Measurements from ENCODE around the gene MYO3B.

Gene MYO3B

GRCh38 chr2:170310876-170311502 is 133.0 kb downstream of the MYO3B start:
- TF ChIP-seq, protein P1, sequence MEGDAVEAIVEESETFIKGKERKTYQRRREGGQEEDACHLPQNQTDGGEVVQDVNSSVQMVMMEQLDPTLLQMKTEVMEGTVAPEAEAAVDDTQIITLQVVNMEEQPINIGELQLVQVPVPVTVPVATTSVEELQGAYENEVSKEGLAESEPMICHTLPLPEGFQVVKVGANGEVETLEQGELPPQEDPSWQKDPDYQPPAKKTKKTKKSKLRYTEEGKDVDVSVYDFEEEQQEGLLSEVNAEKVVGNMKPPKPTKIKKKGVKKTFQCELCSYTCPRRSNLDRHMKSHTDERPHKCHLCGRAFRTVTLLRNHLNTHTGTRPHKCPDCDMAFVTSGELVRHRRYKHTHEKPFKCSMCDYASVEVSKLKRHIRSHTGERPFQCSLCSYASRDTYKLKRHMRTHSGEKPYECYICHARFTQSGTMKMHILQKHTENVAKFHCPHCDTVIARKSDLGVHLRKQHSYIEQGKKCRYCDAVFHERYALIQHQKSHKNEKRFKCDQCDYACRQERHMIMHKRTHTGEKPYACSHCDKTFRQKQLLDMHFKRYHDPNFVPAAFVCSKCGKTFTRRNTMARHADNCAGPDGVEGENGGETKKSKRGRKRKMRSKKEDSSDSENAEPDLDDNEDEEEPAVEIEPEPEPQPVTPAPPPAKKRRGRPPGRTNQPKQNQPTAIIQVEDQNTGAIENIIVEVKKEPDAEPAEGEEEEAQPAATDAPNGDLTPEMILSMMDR (IDR thresholded peaks at IDR 0.05) = no peak
- TF ChIP-seq ZFX (IDR thresholded peaks at IDR 0.05; ENCODE audit: borderline replicate concordance) = no peak
- H3K27ac ChIP-seq = no peak overlapping the region

GRCh38 chr2:170313347-170313991 is 135.5 kb downstream of the MYO3B start:
- TF ChIP-seq, protein P1 (IDR thresholded peaks at IDR 0.05) = no peak
- TF ChIP-seq ZFX (IDR thresholded peaks at IDR 0.05; ENCODE audit: borderline replicate concordance) = no peak
- H3K27ac ChIP-seq = no peak overlapping the region

DNA sequence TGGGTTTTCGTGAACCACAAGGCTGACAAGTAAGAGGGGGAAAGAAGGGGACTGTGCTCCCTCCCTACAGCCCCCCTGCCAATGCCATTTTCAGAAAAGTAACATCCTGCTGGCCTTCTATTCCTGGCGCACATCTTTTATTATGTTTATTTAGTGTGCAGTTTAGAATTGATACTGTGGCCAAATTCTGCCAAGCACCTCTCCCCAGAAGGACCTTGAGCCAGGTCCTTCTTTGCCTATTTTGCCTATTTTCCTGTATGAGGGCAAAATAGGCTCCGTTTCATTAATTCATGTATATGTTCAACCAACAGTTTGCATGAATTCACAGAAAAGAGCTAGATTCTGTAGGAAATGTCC is 136.0 kb downstream of the MYO3B start:
- H3K27ac ChIP-seq = no peak overlapping the region
- TF ChIP-seq, protein P1 (IDR thresholded peaks at IDR 0.05) = no peak
- TF ChIP-seq ZFX (IDR thresholded peaks at IDR 0.05; ENCODE audit: borderline replicate concordance) = no peak

- no peak overlapping the region for H3K27ac ChIP-seq
These were observed 136.9 kb downstream of the MYO3B start for GRCh38 chr2:170314744-170315447.

DNA sequence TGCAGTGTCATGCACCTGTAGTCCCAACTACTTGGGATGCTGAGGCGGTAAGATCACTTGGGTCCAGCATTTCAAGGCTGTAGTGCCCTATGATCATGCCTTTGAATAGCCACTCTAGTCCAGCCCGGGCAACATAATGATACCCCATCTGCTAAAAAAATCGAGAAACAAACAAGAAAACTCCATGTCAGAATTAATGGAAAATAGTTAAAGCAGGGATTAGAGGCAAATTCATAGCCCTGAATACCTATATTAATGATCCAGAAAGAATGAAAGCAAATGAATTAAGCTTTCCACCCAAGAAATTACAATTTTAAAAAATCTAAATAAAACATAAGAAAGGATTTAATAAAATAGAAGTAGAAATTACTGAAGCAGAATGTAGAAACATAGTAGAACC is 143.0 kb downstream of the MYO3B start:
- TF ChIP-seq, protein P1 (IDR thresholded peaks at IDR 0.05) = no peak
- no peak for TF ChIP-seq ZFX (IDR thresholded peaks at IDR 0.05; ENCODE audit: borderline replicate concordance)
- H3K27ac ChIP-seq = no peak overlapping the region

More at GRCh38 chr2:170314744-170315447, 136.9 kb downstream of the MYO3B start:
- no peak for TF ChIP-seq ZFX (IDR thresholded peaks at IDR 0.05; ENCODE audit: borderline replicate concordance)
- TF ChIP-seq, protein P1 (IDR thresholded peaks at IDR 0.05) = no peak

- H3K27ac ChIP-seq = no peak overlapping the region
- TF ChIP-seq, protein P1 (IDR thresholded peaks at IDR 0.05) = no peak
- TF ChIP-seq ZFX (IDR thresholded peaks at IDR 0.05; ENCODE audit: borderline replicate concordance) = no peak
These were observed 143.6 kb downstream of the MYO3B start for GRCh38 chr2:170321526-170321925.
